ENCODE results near the gene ATG16L2. TPM values are rescaled to one million over a fixed set of nuclear protein-coding genes. Genes with fewer than 3 reads are reported as not detected.

ATG16L2 gene
- total RNA-seq, 1 experiment from 2014 or later, result 17.5 TPM

- Histone ChIP-seq H3K4me3 (no peak overlapping the region), H4K20me1 (ENCODE audit: insufficient read depth) (peaks cover 42% of the 10 kb centered on the region; the same call in 1 of the 2 replicates), H3K9me2 (ENCODE audit: insufficient read depth) (no peaks in the 10 kb centered on the region), H3F3A (ENCODE audit: insufficient read depth, low read depth) (peaks cover 1% of the 10 kb centered on the region; the same call in 1 of the 2 replicates), H3K27ac (no peak overlapping the region), H3K79me2 (ENCODE audit: low read depth) (peaks cover 35% of the 10 kb centered on the region), H2AFZ (no peak overlapping the region), H3K4me1 (replicated peaks; ENCODE audit: insufficient read depth) (no peaks in the 10 kb centered on the region), H3K27me3 (ENCODE audit: insufficient read depth, low read depth) (no peaks in the 10 kb centered on the region), H3K4me2 (no peak overlapping the region), H3K9me3 (ENCODE audit: insufficient read depth, low read depth) (no peaks in the 10 kb centered on the region), H3K36me3 (ENCODE audit: low read depth) (no peaks in the 10 kb centered on the region)
- CTCF ChIA-PET, result interaction anchor here (0.6 kb wide), 1 partner anchor 45 kb away, joined by 3 read pairs; no protein-coding TSS in a partner anchor
- no TSS peak for BruUV-seq (replicated peaks)
- intact Hi-C loops (cut with micrococcal nuclease; ENCODE audit: unreplicated experiment), result no loop called here
- no peak for DNase-seq
- no peak for TF ChIP-seq EZH2 (IDR thresholded peaks at IDR 0.05; ENCODE audit: low read depth)
- TF ChIP-seq CTCF (conservative IDR thresholded peaks at IDR 0.05), result no peak
- POLR2A ChIA-PET (ENCODE audit: unreplicated experiment), result interaction anchor here (0.6 to 1.0 kb wide), 2 partner anchors 36 to 382 kb away, joined by 6 to 12 read pairs; no protein-coding TSS in a partner anchor
Observed at GRCh38 chr11:72770799-72771198, 43.4 kb upstream of the ATG16L2 start.

GRCh38 chr11:72771507-72771906 lies 42.7 kb upstream of the ATG16L2 start:
- Histone ChIP-seq H3K9me2 (ENCODE audit: insufficient read depth) (no peaks in the 10 kb centered on the region), H3K4me1 (replicated peaks; ENCODE audit: insufficient read depth) (peaks cover 2% of the 10 kb centered on the region), H3K9me3 (ENCODE audit: insufficient read depth, low read depth) (no peaks in the 10 kb centered on the region), H4K20me1 (ENCODE audit: insufficient read depth) (peaks cover 38% of the 10 kb centered on the region; the same call in 1 of the 2 replicates), H3K79me2 (ENCODE audit: low read depth) (peaks cover 42% of the 10 kb centered on the region), H2AFZ (no peak overlapping the region), H3F3A (ENCODE audit: insufficient read depth, low read depth) (peaks cover 3% of the 10 kb centered on the region; the same call in 1 of the 2 replicates), H3K4me2 (no peak overlapping the region), H3K4me3 (no peak overlapping the region), H3K27ac (no peak overlapping the region), H3K27me3 (ENCODE audit: insufficient read depth, low read depth) (no peaks in the 10 kb centered on the region), H3K36me3 (ENCODE audit: low read depth) (no peaks in the 10 kb centered on the region)
- CTCF ChIA-PET, result interaction anchor here (0.6 kb wide), 1 partner anchor 142 kb away, joined by 4 read pairs; no protein-coding TSS in a partner anchor
- no peak for DNase-seq
- POLR2A ChIA-PET (ENCODE audit: unreplicated experiment), result no interaction called here
- no TSS peak for BruUV-seq (replicated peaks)
- no peak for TF ChIP-seq EZH2 (IDR thresholded peaks at IDR 0.05; ENCODE audit: low read depth)
- no peak for TF ChIP-seq CTCF (conservative IDR thresholded peaks at IDR 0.05)
- intact Hi-C loops (cut with micrococcal nuclease; ENCODE audit: unreplicated experiment), result no loop called here

DNA sequence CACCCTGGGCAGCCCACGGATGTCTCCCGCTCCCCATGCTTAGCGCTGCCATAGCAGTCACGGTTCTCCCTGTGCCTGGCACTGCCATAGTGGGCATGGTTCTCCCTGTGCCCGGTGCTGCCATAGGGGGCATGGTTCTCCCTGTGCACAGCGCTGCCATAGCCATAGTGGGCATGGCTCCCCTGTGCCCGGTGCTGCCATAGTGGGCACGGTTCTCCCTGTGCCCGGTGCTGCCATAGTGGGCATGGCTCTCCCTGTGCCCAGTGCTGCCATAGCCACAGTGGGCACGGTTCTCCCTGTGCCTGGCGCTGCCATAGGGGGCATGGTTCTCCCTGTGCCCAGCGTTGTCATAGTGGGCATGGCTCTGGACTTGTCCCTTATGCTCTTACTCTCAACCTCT lies 42.2 kb upstream of the ATG16L2 start:
- TF ChIP-seq EZH2 (IDR thresholded peaks at IDR 0.05; ENCODE audit: low read depth) (no peak), CTCF (conservative IDR thresholded peaks at IDR 0.05) (no peak)
- Histone ChIP-seq H3K9me3 (ENCODE audit: insufficient read depth, low read depth) (no peaks in the 10 kb centered on the region), H3F3A (ENCODE audit: insufficient read depth, low read depth) (peaks cover 4% of the 10 kb centered on the region; the same call in 1 of the 2 replicates), H2AFZ (no peak overlapping the region), H3K27me3 (ENCODE audit: insufficient read depth, low read depth) (no peaks in the 10 kb centered on the region), H3K4me2 (no peak overlapping the region), H3K9me2 (ENCODE audit: insufficient read depth) (no peaks in the 10 kb centered on the region), H3K4me3 (no peak overlapping the region), H4K20me1 (ENCODE audit: insufficient read depth) (peaks cover 32% of the 10 kb centered on the region; the same call in 1 of the 2 replicates), H3K79me2 (ENCODE audit: low read depth) (peaks cover 44% of the 10 kb centered on the region), H3K36me3 (ENCODE audit: low read depth) (no peaks in the 10 kb centered on the region), H3K27ac (no peak overlapping the region), H3K4me1 (replicated peaks; ENCODE audit: insufficient read depth) (peaks cover 7% of the 10 kb centered on the region)
- no peak for DNase-seq
- ChIA-PET POLR2A (ENCODE audit: unreplicated experiment) (no interaction called here), CTCF (interaction anchor here (0.5 to 0.6 kb wide), 2 partner anchors 46 to 141 kb away, joined by 3 to 4 read pairs; no protein-coding TSS in a partner anchor)
- no TSS peak for BruUV-seq (replicated peaks)
- intact Hi-C loops (cut with micrococcal nuclease; ENCODE audit: unreplicated experiment), result no loop called here
